Coronary artery (tissue), 2 donors: ENCODE data around the gene UMODL1.
A peak's percentile ranks its signal among the peaks of the same experiment; 100 is the strongest.

Experiments
- DNase-seq: peaks from one replicate; pipeline ENCODE4 v3.0.0-alpha.2; 2017; ENCODE audit warnings: low spot score
- H3K27ac ChIP-seq, 2 donors: fragments of 200-600 bp; sonication (generic); one replicate each; pipeline ENCODE4 v1.5.1; 2016 to 2019
- H3K4me3 ChIP-seq: fragments of 200-600 bp; sonication (generic); 2 replicates; pipeline ENCODE4 v1.5.1; 2016; ENCODE audit warnings: mild to moderate bottlenecking, moderate library complexity
- TF ChIP-seq, protein P1 (sequence below): fragments of 200-600 bp; sonication (generic); IDR thresholded peaks from one replicate; pipeline ENCODE4 v1.5.1; 2019; ENCODE audit warnings: antibody characterized with exemption

Gene UMODL1

DNA sequence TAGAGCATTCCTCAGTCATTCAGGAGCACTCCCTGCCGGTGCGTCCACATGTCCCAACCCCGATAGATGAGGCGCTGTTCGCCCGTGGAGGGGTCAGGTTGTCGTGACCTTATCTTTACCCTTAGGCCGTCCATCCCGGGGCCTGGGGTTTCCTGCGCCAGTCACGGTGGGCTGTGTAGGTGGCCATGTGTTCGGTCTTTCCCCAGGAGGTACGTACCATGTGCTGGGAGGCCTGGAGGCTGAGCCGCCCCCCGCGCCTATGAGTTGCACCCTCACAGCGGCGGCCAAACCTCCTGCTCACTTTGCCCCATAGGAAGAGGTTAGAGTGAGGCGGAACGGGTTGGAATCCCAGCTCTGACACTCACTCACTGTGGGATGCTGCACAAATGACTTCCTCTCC is 35.3 kb downstream of the UMODL1 start:
- TF ChIP-seq, protein P1, sequence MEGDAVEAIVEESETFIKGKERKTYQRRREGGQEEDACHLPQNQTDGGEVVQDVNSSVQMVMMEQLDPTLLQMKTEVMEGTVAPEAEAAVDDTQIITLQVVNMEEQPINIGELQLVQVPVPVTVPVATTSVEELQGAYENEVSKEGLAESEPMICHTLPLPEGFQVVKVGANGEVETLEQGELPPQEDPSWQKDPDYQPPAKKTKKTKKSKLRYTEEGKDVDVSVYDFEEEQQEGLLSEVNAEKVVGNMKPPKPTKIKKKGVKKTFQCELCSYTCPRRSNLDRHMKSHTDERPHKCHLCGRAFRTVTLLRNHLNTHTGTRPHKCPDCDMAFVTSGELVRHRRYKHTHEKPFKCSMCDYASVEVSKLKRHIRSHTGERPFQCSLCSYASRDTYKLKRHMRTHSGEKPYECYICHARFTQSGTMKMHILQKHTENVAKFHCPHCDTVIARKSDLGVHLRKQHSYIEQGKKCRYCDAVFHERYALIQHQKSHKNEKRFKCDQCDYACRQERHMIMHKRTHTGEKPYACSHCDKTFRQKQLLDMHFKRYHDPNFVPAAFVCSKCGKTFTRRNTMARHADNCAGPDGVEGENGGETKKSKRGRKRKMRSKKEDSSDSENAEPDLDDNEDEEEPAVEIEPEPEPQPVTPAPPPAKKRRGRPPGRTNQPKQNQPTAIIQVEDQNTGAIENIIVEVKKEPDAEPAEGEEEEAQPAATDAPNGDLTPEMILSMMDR = no peak
- no peak for DNase-seq
- Histone ChIP-seq H3K27ac (no peak overlapping the region), H3K4me3 (no peak overlapping the region)

DNA sequence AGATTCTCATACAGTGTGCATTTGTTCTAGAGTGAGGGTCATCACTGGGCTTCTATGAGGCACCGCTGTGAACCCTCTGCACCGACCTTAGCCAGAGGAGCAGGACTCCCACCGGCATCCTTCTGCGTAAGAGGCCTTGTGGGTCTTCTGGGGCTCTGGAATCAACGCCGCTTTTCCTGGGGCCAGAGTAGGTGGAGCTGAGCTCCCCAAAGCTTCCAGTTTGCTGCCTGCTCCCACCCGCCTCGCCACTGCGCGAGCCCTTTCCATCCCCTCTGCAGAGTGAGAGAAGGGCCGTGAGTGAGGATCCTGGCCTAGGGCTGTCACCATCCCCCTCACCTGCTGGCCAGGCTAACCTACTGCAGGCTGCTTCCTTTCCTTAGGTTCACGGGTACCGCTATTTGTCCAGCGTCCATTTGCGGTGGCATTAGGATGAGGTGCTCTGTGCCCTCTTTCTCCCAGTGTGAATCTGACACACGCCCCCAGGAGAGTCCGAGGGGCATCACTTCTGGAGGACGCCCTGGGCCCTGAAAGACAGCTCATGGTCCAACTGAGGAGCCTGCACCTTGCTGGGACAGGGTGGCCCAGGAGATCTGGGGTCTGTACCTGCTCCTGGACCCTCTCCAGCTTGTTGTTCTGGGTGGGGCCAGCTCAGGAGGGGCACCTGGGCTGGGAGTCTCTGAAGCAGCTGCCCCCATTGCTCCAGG is 36.2 kb downstream of the UMODL1 start:
- no peak overlapping the region for H3K27ac ChIP-seq
- no peak for DNase-seq
- TF ChIP-seq, protein P1 = no peak
- H3K4me3 ChIP-seq = no peak overlapping the region

DNA sequence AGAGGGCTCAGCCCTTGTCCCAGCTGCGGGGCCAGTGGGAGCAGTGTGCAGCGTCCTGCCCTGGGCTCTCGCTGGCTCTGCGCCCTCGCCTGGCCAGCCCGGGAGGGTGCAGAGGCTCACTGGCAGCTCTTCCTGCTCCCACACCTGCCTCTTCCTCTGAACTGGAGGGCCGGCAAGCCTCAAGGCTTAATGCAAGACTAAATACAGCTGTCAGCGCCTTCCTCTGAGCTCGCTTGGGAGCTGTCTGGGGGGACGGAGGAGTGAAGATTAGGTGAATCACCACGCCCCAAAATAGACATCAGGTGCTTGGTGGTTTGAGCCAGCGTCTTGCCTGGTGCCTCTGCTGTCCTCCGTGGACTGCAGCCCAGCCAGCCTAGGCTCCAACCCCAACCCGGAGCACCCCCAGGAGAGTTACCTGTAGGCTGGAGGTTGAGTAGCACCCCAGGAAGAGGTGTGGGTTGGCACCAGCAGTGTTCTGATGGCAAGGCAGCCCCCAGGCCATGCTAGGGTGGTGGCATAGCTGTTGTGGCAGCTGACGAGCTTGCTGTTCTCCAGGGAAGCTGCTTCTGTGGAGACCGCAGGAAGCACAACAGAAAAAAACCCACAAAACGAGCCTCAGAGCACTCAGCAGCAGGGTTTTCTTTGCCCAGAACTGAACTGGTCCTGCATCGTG is 36.9 kb downstream of the UMODL1 start:
- Histone ChIP-seq H3K27ac (no peak overlapping the region), H3K4me3 (no peak overlapping the region)
- TF ChIP-seq, protein P1 = peak; percentile 81
- no peak for DNase-seq

DNA sequence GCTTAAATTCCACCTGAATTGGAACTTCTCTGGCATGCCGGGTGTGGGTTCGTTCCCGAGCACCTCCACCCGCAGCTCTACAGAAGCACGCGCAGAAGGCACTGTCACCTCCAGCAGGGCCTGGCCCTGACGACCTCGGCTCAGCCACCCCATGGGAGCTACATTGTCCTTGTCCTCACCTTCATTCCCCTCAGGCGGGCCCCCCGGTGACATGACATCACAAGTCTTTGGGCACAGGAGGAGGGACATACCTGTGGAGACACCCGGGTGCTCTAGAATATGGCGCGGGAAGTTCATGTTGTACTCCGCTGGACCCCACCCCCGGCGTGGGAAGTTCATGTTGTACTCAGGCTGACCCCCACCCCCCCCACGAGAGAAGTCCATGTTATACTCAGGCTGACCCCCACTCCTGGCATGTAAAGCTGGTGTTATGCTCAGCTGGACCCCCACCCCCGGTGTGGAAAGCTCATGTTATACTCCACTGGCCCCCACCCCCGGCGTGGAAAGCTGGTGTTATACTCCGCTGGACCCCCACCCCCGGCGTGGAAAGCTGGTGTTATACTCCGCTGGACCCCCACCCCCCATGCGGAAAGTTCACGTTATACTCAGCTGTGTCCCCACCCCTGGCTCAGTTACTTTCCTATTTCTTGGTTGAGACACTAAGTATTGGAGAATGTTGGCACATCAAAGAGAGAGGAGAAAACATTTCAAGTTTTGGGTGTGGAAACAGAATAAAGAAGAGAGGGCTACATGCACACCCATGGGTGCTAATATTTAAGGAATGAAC is 37.6 kb downstream of the UMODL1 start:
- TF ChIP-seq, protein P1 = no peak
- H3K27ac ChIP-seq = no peak overlapping the region
- H3K4me3 ChIP-seq = no peak overlapping the region
- no peak for DNase-seq

DNA sequence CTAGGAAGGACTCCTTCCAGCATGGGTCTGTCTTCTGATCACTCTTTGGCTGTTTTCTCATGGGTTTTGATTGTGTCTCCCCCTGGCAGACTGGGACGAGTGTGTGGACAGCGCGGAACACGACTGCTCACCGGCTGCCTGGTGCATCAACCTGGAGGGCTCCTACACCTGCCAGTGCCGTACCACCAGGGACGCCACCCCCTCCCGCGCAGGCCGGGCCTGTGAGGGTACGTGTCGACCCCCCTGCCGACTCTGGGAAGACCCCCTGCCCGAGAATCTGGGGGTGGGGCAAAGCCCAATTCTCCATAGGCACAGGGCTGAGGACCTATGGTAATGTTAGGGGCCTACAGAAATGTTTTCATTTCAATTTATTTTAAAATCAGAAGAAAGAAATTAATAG is 38.4 kb downstream of the UMODL1 start:
- no peak for DNase-seq

DNA sequence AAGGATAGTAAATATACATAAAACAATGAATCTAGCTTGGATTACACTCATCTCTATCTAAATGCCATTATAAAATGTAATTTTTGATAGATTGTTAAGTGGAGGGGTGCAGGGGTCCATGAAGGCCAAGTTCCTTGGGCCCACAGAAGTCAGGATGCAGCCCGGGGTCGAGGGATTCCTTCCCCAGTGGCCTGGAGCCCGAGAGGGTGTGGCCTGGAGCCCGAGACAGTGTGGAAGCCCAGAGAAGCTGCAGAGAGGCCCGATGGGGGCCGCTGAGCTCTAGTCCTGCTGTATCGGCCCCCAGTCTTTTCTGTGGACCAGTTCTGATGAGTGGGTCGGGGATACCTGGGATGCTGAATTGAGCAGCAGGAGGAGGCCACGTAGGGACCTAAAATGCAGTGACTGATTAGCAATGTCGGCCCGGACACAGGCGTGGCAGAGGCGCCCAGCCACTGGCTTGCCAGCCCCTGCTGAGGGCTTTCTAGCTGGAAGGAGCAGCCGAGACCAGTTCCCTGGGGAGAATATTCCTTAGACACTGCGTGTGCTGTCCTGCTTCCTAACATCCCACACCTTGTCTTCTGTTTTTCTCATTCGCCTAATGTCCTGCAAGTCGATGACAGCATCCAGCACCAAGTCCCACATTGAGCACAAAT is 38.9 kb downstream of the UMODL1 start:
- Histone ChIP-seq H3K4me3 (no peak overlapping the region), H3K27ac (no peak overlapping the region)
- TF ChIP-seq, protein P1 = no peak
- DNase-seq = no peak

More for the DNA sequence above, 38.4 kb downstream of the UMODL1 start:
- H3K4me3 ChIP-seq = no peak overlapping the region
- no peak overlapping the region for H3K27ac ChIP-seq
- TF ChIP-seq, protein P1 = no peak
